Muscle layer of colon (tissue), 2 donors: Measurements from ENCODE around the gene RNU2-1.
"Not testable (repeated sequence)": the region's sequence is repeated elsewhere in the genome, so short reads cannot be mapped to it uniquely, and the experiment has no call there.

Source experiments
- H3K27ac ChIP-seq: one replicate; pipeline ENCODE4 v1.7.0; 2013; ENCODE audit warnings: low read depth, mild to moderate bottlenecking, low read length, moderate library complexity
- H3K27me3 ChIP-seq, 2 donors: one replicate each; pipeline ENCODE4 v1.7.0; 2013; ENCODE audit warnings: low read length in 2 of 2, mild to moderate bottlenecking in 2 of 2; ENCODE audit not compliant: insufficient read depth in 2 of 2, control insufficient read depth in 1 of 2
- H3K36me3 ChIP-seq: one replicate; pipeline ENCODE4 v1.7.0; 2013; ENCODE audit warnings: mild to moderate bottlenecking, low read length; ENCODE audit not compliant: insufficient read depth
- H3K4me1 ChIP-seq: one replicate; pipeline ENCODE4 v1.7.0; 2013; ENCODE audit warnings: mild to moderate bottlenecking, low read length; ENCODE audit not compliant: insufficient read depth
- H3K4me3 ChIP-seq, 2 donors: one replicate each; pipeline ENCODE4 v1.7.0; 2013; ENCODE audit warnings: low read length in 2 of 2, low read depth in 1 of 2, mild to moderate bottlenecking in 1 of 2, moderate library complexity in 1 of 2
- H3K9ac ChIP-seq: one replicate; pipeline ENCODE4 v1.7.0; 2013; ENCODE audit warnings: low read length
- H3K9me3 ChIP-seq: one replicate; pipeline ENCODE4 v1.7.0; 2013; ENCODE audit warnings: mild to moderate bottlenecking, low read length
- donor health status: abdominal sarcoma.
- donor health status: Adenocarcinoma of cecum.

Gene RNU2-1

GRCh38 chr17:43212641-43213490, 20.9 kb downstream of the RNU2-1 start:
- H3K9me3 ChIP-seq, result no peaks in the 10 kb centered on the region
- peaks cover 19% of the 10 kb centered on the region for H3K4me1 ChIP-seq
- H3K36me3 ChIP-seq, result peaks cover 41% of the 10 kb centered on the region
- peak overlapping the region; percentile 51 to 83 for H3K4me3 ChIP-seq
- peak overlapping the region; percentile 83 for H3K9ac ChIP-seq
- no peaks in the 10 kb centered on the region for H3K27me3 ChIP-seq
- no peak overlapping the region for H3K27ac ChIP-seq

GRCh38 chr17:43211480-43212402, 22.0 kb downstream of the RNU2-1 start, which contains the start of gene TMEM106A:
TSS of gene TMEM106A (plus strand) at chr17:43211875. CDS start at chr17:43213042, 1,167 bp downstream.
- Histone ChIP-seq H3K27ac (peak within 1 kb of the TSS; percentile 67), H3K9me3 (no peaks in the 10 kb centered on the region), H3K4me1 (peaks cover 19% of the 10 kb centered on the region), H3K27me3 (no peaks in the 10 kb centered on the region), H3K36me3 (peaks cover 45% of the 10 kb centered on the region), H3K4me3 (peak within 1 kb of the TSS; percentile 51 to 83), H3K9ac (peak within 1 kb of the TSS; percentile 83)

- no peaks in the 10 kb centered on the region for H3K27me3 ChIP-seq
- H3K9me3 ChIP-seq, result no peaks in the 10 kb centered on the region
- peaks cover 19% of the 10 kb centered on the region for H3K4me1 ChIP-seq
- peak overlapping the region; percentile 71 for H3K9ac ChIP-seq
- H3K36me3 ChIP-seq, result peaks cover 47% of the 10 kb centered on the region
- H3K4me3 ChIP-seq, result peak overlapping the region; percentile 9 to 61
- peak overlapping the region; percentile 67 for H3K27ac ChIP-seq
Measured at GRCh38 chr17:43211123-43211479, 22.7 kb downstream of the RNU2-1 start.

- Histone ChIP-seq H3K9me3 (no peaks in the 10 kb centered on the region), H3K27ac (no peak overlapping the region), H3K4me3 (no peak overlapping the region), H3K9ac (no peak overlapping the region), H3K36me3 (peaks cover 44% of the 10 kb centered on the region), H3K27me3 (no peaks in the 10 kb centered on the region), H3K4me1 (peaks cover 19% of the 10 kb centered on the region)
Measured at GRCh38 chr17:43210576-43210975, 23.2 kb downstream of the RNU2-1 start.

- H3K36me3 ChIP-seq, result peaks cover 76% of the 10 kb centered on the region
Measured at GRCh38 chr17:43203013-43203412, 30.8 kb downstream of the RNU2-1 start.

GRCh38 chr17:43200127-43200526, 33.6 kb downstream of the RNU2-1 start:
- Histone ChIP-seq H3K27ac (no peak overlapping the region), H3K9me3 (no peaks in the 10 kb centered on the region), H3K36me3 (peaks cover 81% of the 10 kb centered on the region), H3K27me3 (no peaks in the 10 kb centered on the region), H3K9ac (no peak overlapping the region), H3K4me1 (no peaks in the 10 kb centered on the region), H3K4me3 (no peak overlapping the region)

More at GRCh38 chr17:43203013-43203412, 30.8 kb downstream of the RNU2-1 start:
- not testable (repeated sequence) for H3K9ac ChIP-seq, H3K9me3 ChIP-seq, H3K27me3 ChIP-seq, H3K4me3 ChIP-seq, H3K27ac ChIP-seq, H3K4me1 ChIP-seq

- H3K36me3 ChIP-seq, result peaks cover 83% of the 10 kb centered on the region
- H3K9me3 ChIP-seq, result no peaks in the 10 kb centered on the region
- H3K27ac ChIP-seq, result no peak overlapping the region
- H3K27me3 ChIP-seq, result no peaks in the 10 kb centered on the region
- H3K4me3 ChIP-seq, result no peak overlapping the region
- no peak overlapping the region for H3K9ac ChIP-seq
- no peaks in the 10 kb centered on the region for H3K4me1 ChIP-seq
Measured at GRCh38 chr17:43199633-43200032, 34.1 kb downstream of the RNU2-1 start.

GRCh38 chr17:43193251-43193650, 40.5 kb downstream of the RNU2-1 start:
- Histone ChIP-seq H3K4me3 (no peak overlapping the region), H3K36me3 (peaks cover 92% of the 10 kb centered on the region), H3K27me3 (no peaks in the 10 kb centered on the region), H3K4me1 (no peaks in the 10 kb centered on the region), H3K27ac (no peak overlapping the region), H3K9me3 (no peaks in the 10 kb centered on the region), H3K9ac (no peak overlapping the region)

- H3K4me3 ChIP-seq, H3K27me3 ChIP-seq, H3K9me3 ChIP-seq, H3K4me1 ChIP-seq, H3K9ac ChIP-seq, H3K27ac ChIP-seq: not testable (repeated sequence)
- H3K36me3 ChIP-seq, result peaks cover 32% of the 10 kb centered on the region
Measured at GRCh38 chr17:43186656-43187055, 47.1 kb downstream of the RNU2-1 start.

- Histone ChIP-seq H3K27ac (no peak overlapping the region), H3K9ac (no peak overlapping the region), H3K27me3 (no peaks in the 10 kb centered on the region), H3K4me1 (no peaks in the 10 kb centered on the region), H3K36me3 (peaks cover 22% of the 10 kb centered on the region), H3K4me3 (no peak overlapping the region), H3K9me3 (no peaks in the 10 kb centered on the region)
Measured at GRCh38 chr17:43183921-43184320, 49.9 kb downstream of the RNU2-1 start.
